DMS 273 (cell line): Measurements from ENCODE around the gene RHO.

Experiments used
- DNase-seq: peaks from one replicate; lab custom pipeline; 2025; ENCODE audit not compliant: unreplicated experiment; lab: John Stamatoyannopoulos, UW

Gene RHO

GRCh38 chr3:129519896-129520715 lies 8.3 kb upstream of the RHO start:
- DNase-seq, result no peak

GRCh38 chr3:129520960-129521359 lies 7.5 kb upstream of the RHO start:
- no peak for DNase-seq

GRCh38 chr3:129521611-129522010 lies 6.8 kb upstream of the RHO start:
- no peak for DNase-seq

- no peak for DNase-seq
Measured at GRCh38 chr3:129522953-129523352, 5.5 kb upstream of the RHO start.

GRCh38 chr3:129524081-129524480 lies 4.4 kb upstream of the RHO start:
- DNase-seq, result no peak

- no peak for DNase-seq
Measured at GRCh38 chr3:129525341-129525968, 3.0 kb upstream of the RHO start.

- DNase-seq, result peak; percentile 32
Measured at GRCh38 chr3:129526121-129526900, 2.1 kb upstream of the RHO start.

GRCh38 chr3:129527262-129527661 lies 1.2 kb upstream of the RHO start:
- no peak for DNase-seq

GRCh38 chr3:129529436-129530210 lies 1.2 kb downstream of the RHO start:
- no peak for DNase-seq

GRCh38 chr3:129530251-129530791 lies 1.9 kb downstream of the RHO start:
- DNase-seq, result peak; percentile 48

GRCh38 chr3:129530821-129531220 lies 2.4 kb downstream of the RHO start:
- no peak for DNase-seq

GRCh38 chr3:129531699-129532098 lies 3.3 kb downstream of the RHO start:
- DNase-seq, result no peak

GRCh38 chr3:129532261-129532660 lies 3.8 kb downstream of the RHO start:
- DNase-seq, result no peak

- DNase-seq, result no peak
Measured at GRCh38 chr3:129533406-129533805, 5.0 kb downstream of the RHO start.

GRCh38 chr3:129534428-129535027 lies 6.1 kb downstream of the RHO start:
- no peak for DNase-seq

- peak; percentile 46 for DNase-seq
Measured at GRCh38 chr3:129535075-129535474, 6.6 kb downstream of the RHO start.

- DNase-seq, result no peak
Measured at GRCh38 chr3:129536374-129536667, 7.9 kb downstream of the RHO start.

- DNase-seq, result peak; percentile 68
Measured at GRCh38 chr3:129536804-129537203, 8.4 kb downstream of the RHO start.

GRCh38 chr3:129539206-129539605 lies 10.8 kb downstream of the RHO start:
- DNase-seq, result no peak

- DNase-seq, result no peak
Measured at GRCh38 chr3:129540776-129541516, 12.5 kb downstream of the RHO start.
